ENCODE data around the gene MLPH.
"Not testable (repeated sequence)": the region's sequence is repeated elsewhere in the genome, so short reads cannot be mapped to it uniquely, and the experiment has no call there.

Gene MLPH

DNA sequence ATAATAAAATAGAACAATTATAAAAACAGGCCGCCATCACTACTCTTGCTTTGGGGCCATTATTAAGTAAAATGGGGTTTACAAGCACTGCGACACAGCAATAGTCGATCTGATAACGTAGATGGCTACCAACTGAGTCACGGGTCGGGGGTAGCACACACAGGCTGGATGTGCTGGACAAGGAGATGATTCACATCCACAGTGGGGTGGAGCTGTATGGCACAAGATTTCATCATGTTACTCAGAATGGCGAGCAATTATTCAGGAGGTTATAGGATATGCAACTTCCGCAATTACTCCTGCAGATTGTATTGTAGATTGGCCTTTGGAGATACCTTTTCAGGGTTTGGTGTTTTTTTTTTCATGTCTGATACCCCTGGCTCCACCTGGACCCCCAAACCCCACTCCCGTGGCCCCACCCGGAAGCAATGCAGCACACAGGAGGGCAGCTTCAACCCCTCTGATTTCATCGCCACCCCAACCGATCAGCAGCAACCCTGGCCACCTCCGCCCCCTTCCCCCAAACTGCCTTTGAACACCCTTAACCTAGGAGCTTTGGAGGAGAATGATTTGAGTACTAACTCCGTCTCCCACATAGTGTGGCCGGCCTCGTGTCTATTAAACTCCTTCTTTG, 21.4 kb upstream of the MLPH start:
- ChIA-PET POLR2A (ENCODE audit: low non-redundant PET) (no interaction called here), CTCF (interaction anchor here (1.3 to 1.7 kb wide), 2 partner anchors 10 to 47 kb away, joined by 4 to 6 read pairs; no protein-coding TSS in a partner anchor)
- peak; percentile 95 for DNase-seq (ENCODE audit: low spot score)
- no peak for TF ChIP-seq CTCF (conservative IDR thresholded peaks at IDR 0.05; ENCODE audit: low read depth)
- H3K27ac ChIP-seq, result peak overlapping the region; percentile 70

DNA sequence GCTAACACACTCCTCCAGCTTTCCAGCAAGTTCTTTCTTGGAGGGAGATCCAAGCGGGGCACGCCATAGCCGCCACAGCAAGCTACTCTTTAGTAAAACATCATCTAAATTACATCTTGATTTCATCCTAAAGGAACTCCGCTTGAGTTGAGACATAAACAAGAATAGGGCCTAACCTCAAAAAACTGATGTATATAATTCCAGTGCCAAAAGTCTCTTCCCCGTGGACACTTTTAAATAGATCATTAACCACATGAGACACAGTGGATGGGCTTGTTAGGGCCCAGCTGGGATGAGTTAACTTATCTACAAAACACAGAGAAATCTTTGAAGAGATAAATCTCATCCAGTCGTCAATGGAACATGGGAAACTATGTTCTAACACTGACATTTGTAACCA, 20.8 kb upstream of the MLPH start:
- ChIA-PET POLR2A (ENCODE audit: low non-redundant PET) (no interaction called here), CTCF (interaction anchor here (0.6 to 1.7 kb wide), 3 partner anchors 9 to 312 kb away, joined by 3 to 6 read pairs (median 4); no protein-coding TSS in a partner anchor)
- no peak for DNase-seq (ENCODE audit: low spot score)
- peak overlapping the region; percentile 70 for H3K27ac ChIP-seq
- TF ChIP-seq CTCF (conservative IDR thresholded peaks at IDR 0.05; ENCODE audit: low read depth), result no peak

DNA sequence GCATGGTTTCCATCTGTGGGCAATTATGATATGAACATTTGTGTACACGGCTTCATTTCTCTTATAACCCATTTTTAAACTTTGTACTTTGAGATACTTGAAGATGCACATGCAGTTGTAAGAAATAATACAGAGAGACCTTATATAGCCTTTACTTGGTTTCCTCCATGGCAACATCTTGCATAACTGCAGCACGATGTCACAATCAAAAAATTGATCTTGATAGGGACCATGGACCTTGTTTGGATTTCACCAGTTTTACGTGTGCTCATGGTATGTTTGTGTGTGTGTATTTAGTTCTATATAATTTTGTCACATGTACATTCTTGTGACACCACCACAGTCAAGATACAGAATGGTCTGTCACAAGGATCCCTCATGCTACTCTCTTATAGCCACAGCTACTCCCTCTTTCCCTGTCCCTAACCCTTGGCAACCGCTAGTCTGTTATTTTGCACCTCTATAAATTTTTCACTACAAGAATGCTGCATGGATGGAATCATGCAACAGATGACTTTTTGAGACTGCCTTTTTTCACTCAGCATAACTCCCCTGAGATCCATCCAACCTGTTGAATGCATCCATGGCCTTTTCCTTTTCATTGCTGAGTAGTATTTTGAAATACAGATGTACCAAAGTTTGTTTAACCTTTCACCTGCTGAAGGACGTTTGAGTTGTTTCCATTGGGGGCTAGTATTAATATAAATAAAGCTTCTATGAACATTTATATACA, 19.4 kb upstream of the MLPH start:
- DNase-seq (ENCODE audit: low spot score), result no peak
- TF ChIP-seq CTCF (conservative IDR thresholded peaks at IDR 0.05; ENCODE audit: low read depth), result no peak
- POLR2A ChIA-PET (ENCODE audit: low non-redundant PET), result no interaction called here
- H3K27ac ChIP-seq, result no peak overlapping the region
- CTCF ChIA-PET, result interaction anchor here (0.5 to 0.7 kb wide), 3 partner anchors 9 to 326 kb away, joined by 3 to 4 read pairs (median 3); no protein-coding TSS in a partner anchor

DNA sequence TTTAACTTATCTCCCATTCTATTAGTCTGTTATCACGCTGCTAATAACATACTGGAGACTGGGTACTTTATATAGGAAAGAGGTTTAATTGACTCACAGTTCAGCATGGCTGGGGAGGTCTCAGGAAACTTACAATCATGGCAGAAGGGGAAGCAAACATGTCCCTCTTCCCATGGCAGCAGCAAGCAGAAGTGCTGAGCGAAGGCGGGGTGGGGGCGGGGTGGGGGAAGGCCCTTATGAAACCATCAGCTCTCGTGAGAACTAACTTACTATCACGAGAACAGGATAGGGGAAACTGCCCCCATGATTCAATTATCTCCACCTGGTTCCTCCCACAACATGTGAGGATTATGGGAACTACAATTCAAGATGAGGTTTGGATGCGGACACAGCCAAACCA, 17.6 kb upstream of the MLPH start:
- H3K27ac ChIP-seq; POLR2A ChIA-PET (ENCODE audit: low non-redundant PET); DNase-seq (ENCODE audit: low spot score): not testable (repeated sequence)
- CTCF ChIA-PET, result interaction anchor here (1.2 kb wide), 1 partner anchor 60 kb away, joined by 4 read pairs; no protein-coding TSS in a partner anchor

GRCh38 chr2:237469849-237470248, 17.2 kb upstream of the MLPH start:
- no peak overlapping the region for H3K27ac ChIP-seq
- TF ChIP-seq CTCF (conservative IDR thresholded peaks at IDR 0.05; ENCODE audit: low read depth), result no peak
- POLR2A ChIA-PET (ENCODE audit: low non-redundant PET), result interaction anchor here (0.6 kb wide), 2 partner anchors 120 to 336 kb away, joined by 3 read pairs; no protein-coding TSS in a partner anchor

GRCh38 chr2:237470914-237471313, 16.1 kb upstream of the MLPH start:
- ChIA-PET CTCF (interaction anchor here (0.5 to 1.9 kb wide), 7 partner anchors 38 to 306 kb away, joined by 3 to 14 read pairs (median 5); no protein-coding TSS in a partner anchor), POLR2A (ENCODE audit: low non-redundant PET) (no interaction called here)
- H3K27ac ChIP-seq, result no peak overlapping the region
- no peak for DNase-seq (ENCODE audit: low spot score)
- no peak for TF ChIP-seq CTCF (conservative IDR thresholded peaks at IDR 0.05; ENCODE audit: low read depth)

More at GRCh38 chr2:237469849-237470248, 17.2 kb upstream of the MLPH start:
- CTCF ChIA-PET, result interaction anchor here (0.6 kb wide), 1 partner anchor 32 kb away, joined by 4 read pairs; no protein-coding TSS in a partner anchor
- DNase-seq (ENCODE audit: low spot score), result no peak

All from RWPE1 (cell line).